GM23338 (cell line): ENCODE measurements around the gene SPTLC2. TPM values are rescaled to one million over a fixed set of nuclear protein-coding genes. Genes with fewer than 3 reads are reported as not detected.

Source experiments
- ATAC-seq: fragments of 200-7000 bp; cut with Tn5 transposase; 3 replicates; pipeline ENCODE4 v1.9.1; 2020
- DNase-seq: peaks from one replicate; pipeline ENCODE4 v3.0.0-alpha.2; 2015; ENCODE audit warnings: low spot score
- H2AFZ ChIP-seq: fragments of 200-600 bp; sonication (generic); 2 replicates; pipeline ENCODE4 v1.8.0; 2016; ENCODE audit warnings: antibody characterized with exemption, mild to moderate bottlenecking, moderate library complexity
- H3F3A ChIP-seq: fragments of 200-600 bp; sonication (generic); replicated peaks from 2 replicates; pipeline ENCODE4 v1.8.0; 2017; ENCODE audit warnings: antibody characterized with exemption, mixed run types, low read depth
- H3K27ac ChIP-seq: fragments of 200-600 bp; sonication (generic); 2 replicates; pipeline ENCODE4 v1.6.1; 2016; ENCODE audit warnings: low read depth
- H3K27me3 ChIP-seq: fragments of 200-600 bp; sonication (generic); 2 replicates; pipeline ENCODE4 v1.8.0; 2016; ENCODE audit warnings: mild to moderate bottlenecking, mixed run types, moderate library complexity; ENCODE audit not compliant: insufficient read depth
- H3K36me3 ChIP-seq: fragments of 200-600 bp; sonication (generic); 2 replicates; pipeline ENCODE4 v1.8.0; 2016; ENCODE audit warnings: mild to moderate bottlenecking; ENCODE audit not compliant: insufficient read depth
- H3K4me1 ChIP-seq: fragments of 200-600 bp; sonication (generic); 2 replicates; pipeline ENCODE4 v1.8.0; 2016; ENCODE audit warnings: mild to moderate bottlenecking, moderate library complexity; ENCODE audit not compliant: insufficient read depth
- H3K4me2 ChIP-seq: fragments of 200-600 bp; sonication (generic); 2 replicates; pipeline ENCODE4 v1.7.1; 2017; ENCODE audit warnings: mixed run types
- H3K4me3 ChIP-seq: fragments of 200-600 bp; sonication (generic); 2 replicates; pipeline ENCODE4 v1.6.1; 2016; ENCODE audit warnings: mixed run types
- H3K79me2 ChIP-seq: fragments of 200-600 bp; sonication (generic); replicated peaks from 2 replicates; pipeline ENCODE4 v1.8.0; 2017; ENCODE audit warnings: mild to moderate bottlenecking; ENCODE audit not compliant: insufficient read depth
- H3K9me2 ChIP-seq: fragments of 200-600 bp; sonication (generic); 2 replicates; pipeline ENCODE4 v1.8.0; 2017; ENCODE audit not compliant: insufficient read depth
- H4K20me1 ChIP-seq: fragments of 200-600 bp; sonication (generic); replicated peaks from 2 replicates; pipeline ENCODE4 v1.8.0; 2017; ENCODE audit warnings: mild to moderate bottlenecking; ENCODE audit not compliant: insufficient read depth
- H3K27ac Mint-ChIP-seq: 2 replicates; pipeline ENCODE4 v1.8.0; 2020; ENCODE audit warnings: inconsistent platforms, mild to moderate bottlenecking, moderate library complexity, mixed read lengths
- H3K27me3 Mint-ChIP-seq: 3 replicates; pipeline ENCODE4 v1.8.0; 2022; ENCODE audit warnings: low read depth, mild to moderate bottlenecking, moderate library complexity, mixed read lengths, inconsistent platforms; ENCODE audit not compliant: insufficient read depth, poor library complexity
- H3K36me3 Mint-ChIP-seq: 3 replicates; pipeline ENCODE4 v1.8.0; 2021; ENCODE audit warnings: low read depth, mild to moderate bottlenecking, inconsistent platforms, moderate library complexity, mixed read lengths
- H3K4me1 Mint-ChIP-seq: 3 replicates; pipeline ENCODE4 v1.8.0; 2020; ENCODE audit warnings: mild to moderate bottlenecking, inconsistent platforms, mixed read lengths
- H3K4me3 Mint-ChIP-seq: 3 replicates; pipeline ENCODE4 v1.8.0; 2021; ENCODE audit warnings: moderate library complexity, mild to moderate bottlenecking, inconsistent platforms, mixed read lengths
- H3K9me3 Mint-ChIP-seq: 3 replicates; pipeline ENCODE4 v1.8.0; 2020; ENCODE audit warnings: moderate library complexity, mild to moderate bottlenecking, inconsistent platforms, mixed read lengths
- CREB1 ChIP-seq: fragments of 250-450 bp; sonication (Bioruptor Pico); IDR thresholded peaks from 2 replicates; pipeline ENCODE4 v1.5.0; 2020; ENCODE audit warnings: low read depth, mild to moderate bottlenecking, moderate library complexity
- EZH2 ChIP-seq: fragments of 200-600 bp; sonication (generic); IDR thresholded peaks from one replicate; pipeline ENCODE4 v1.8.0; 2017; ENCODE audit warnings: antibody characterized with exemption, mild to moderate bottlenecking, low read depth; ENCODE audit not compliant: unreplicated experiment
- EZH2phosphoT487 ChIP-seq: fragments of 200-600 bp; sonication (generic); IDR thresholded peaks from one replicate; pipeline ENCODE4 v1.8.1; 2018; ENCODE audit warnings: antibody characterized with exemption; ENCODE audit not compliant: unreplicated experiment
- JUNB ChIP-seq: IDR thresholded peaks from one replicate; pipeline ENCODE4 v1.6.1; 2016; ENCODE audit warnings: antibody characterized with exemption; ENCODE audit not compliant: unreplicated experiment
- NANOG ChIP-seq: IDR thresholded peaks from 2 replicates; pipeline ENCODE4 v1.6.1; 2016; ENCODE audit warnings: antibody characterized with exemption, borderline replicate concordance
- POLR2AphosphoS5 ChIP-seq: IDR thresholded peaks from 2 replicates; pipeline ENCODE4 v1.6.1; 2016; ENCODE audit warnings: antibody characterized with exemption, low read depth
- STAT1 ChIP-seq: IDR thresholded peaks from one replicate; pipeline ENCODE4 v1.6.1; 2016; ENCODE audit warnings: antibody characterized with exemption; ENCODE audit not compliant: unreplicated experiment
- ZNF114 ChIP-seq: fragments of 250-450 bp; sonication (Bioruptor Pico); IDR thresholded peaks from 2 replicates; pipeline ENCODE4 v1.5.0; 2020; ENCODE audit warnings: mild to moderate bottlenecking, moderate library complexity
- polyA plus RNA-seq: library from polyadenylated mRNA; unstranded; fragments of >200 nt; fragmentation: Nextera tagmentation; extraction: Ambion mirVana; gene quantifications from 2 replicates; pipeline ENCODE4 v1.2.1, GENCODE V29; 2016
- total RNA-seq: library from RNA; depleted of rRNA; stranded (reverse); fragments of >200 nt; shearing (Covaris generic); gene quantifications from 2 replicates; pipeline ENCODE4 v1.2.3, GENCODE V29; 2014
- TF ChIP-seq, protein P1 (sequence below): IDR thresholded peaks from 2 replicates; pipeline ENCODE4 v1.6.1; 2016; ENCODE audit warnings: antibody characterized with exemption
- TF ChIP-seq, protein P2 (sequence below): fragments of 250-450 bp; sonication (Bioruptor Pico); IDR thresholded peaks from 2 replicates; pipeline ENCODE4 v1.5.0; 2020; ENCODE audit warnings: mild to moderate bottlenecking, moderate library complexity
- TF ChIP-seq, protein P3 (sequence below), 2 experiments: fragments of 200-600 bp in 1 of 2; sonication (generic) in 1 of 2; conservative IDR thresholded peaks; 2 replicates each; pipeline versions ENCODE4 v1.5.1 to v1.6.1; 2016 to 2017; ENCODE audit warnings: antibody characterized with exemption in 2 of 2, low read depth in 2 of 2, mild to moderate bottlenecking in 2 of 2, moderate library complexity in 1 of 2

Gene SPTLC2
- total and polyA plus RNA-seq, 2 experiments from 2014 or later, result 22.3 to 38.9 TPM

DNA sequence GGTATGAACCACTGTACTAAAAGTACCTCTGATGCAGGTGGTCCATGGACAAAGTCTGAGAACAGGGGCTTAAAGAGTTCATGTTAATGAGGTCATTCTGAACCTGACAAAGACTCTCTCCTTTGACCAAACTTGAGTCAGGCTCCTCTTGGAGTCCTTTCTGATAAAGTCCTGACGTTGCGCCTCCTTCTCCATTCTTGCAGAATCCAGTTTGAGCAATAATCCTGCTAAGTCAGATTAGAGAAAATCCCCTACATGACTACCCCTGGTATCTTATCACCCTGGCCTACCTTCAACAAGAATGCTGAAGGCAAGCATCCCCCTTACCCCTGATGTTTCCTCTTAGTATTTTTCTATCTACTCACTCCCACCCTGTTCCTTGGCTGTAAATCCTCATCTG, 71.9 kb downstream of the SPTLC2 start:
- Histone ChIP-seq H3K36me3 (no peaks in the 10 kb centered on the region; the same call in 1 of the 2 replicates), H3F3A (no peaks in the 10 kb centered on the region), H2AFZ (no peak overlapping the region), H3K9me2 (no peaks in the 10 kb centered on the region), H3K27ac (no peak overlapping the region), H3K4me1 (no peaks in the 10 kb centered on the region), H3K79me2 (no peaks in the 10 kb centered on the region), H4K20me1 (no peaks in the 10 kb centered on the region), H3K4me3 (no peak overlapping the region), H3K4me2 (no peak overlapping the region), H3K27me3 (no peaks in the 10 kb centered on the region)
- Mint-ChIP-seq H3K9me3 (no peaks in the 10 kb centered on the region), H3K36me3 (peaks cover 20% of the 10 kb centered on the region; the same call in 2 of the 3 replicates), H3K4me1 (0 out of 3 replicates have a peak, but pooled peaks cover 6% of the 10 kb centered on the region), H3K4me3 (no peak overlapping the region), H3K27ac (no peak overlapping the region), H3K27me3 (peaks cover 3% of the 10 kb centered on the region)
- ATAC-seq (no peak), DNase-seq (no peak)
- no peak for TF ChIP-seq NANOG
- no peak for TF ChIP-seq POLR2AphosphoS5

DNA sequence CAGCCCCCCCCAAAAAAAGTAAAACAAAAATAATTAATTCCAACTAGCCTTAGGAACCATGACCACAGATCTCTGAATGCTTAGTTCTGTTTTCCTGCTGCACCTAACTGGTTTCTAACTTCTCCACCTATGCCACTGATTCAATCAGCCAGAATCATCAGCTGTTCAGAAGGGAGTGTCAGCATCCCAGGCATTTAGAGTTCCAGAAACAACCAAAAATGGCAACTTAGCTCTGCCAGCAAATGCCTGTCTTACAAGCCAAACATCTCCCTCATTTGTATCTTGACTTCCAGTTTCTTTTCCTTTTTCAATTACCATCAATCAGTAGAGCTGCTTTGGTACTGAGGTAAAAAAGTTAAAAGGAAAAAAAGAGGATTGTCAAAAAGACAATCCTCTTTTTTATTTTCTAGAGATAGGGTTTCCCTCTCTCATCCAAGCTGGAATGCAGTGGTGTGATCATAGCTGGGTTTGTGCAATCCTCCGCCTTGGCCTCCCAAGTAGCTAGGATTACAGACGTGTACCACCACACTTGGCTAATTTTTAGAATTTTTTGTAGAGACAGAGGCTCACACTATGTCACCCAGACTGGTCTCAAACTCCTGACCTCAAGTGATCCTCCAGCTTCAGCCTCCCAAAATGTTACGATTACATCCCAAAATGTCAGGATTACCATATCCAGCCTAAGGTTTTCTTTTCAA, 72.7 kb downstream of the SPTLC2 start:
- no peaks in the 10 kb centered on the region for H3K27me3 ChIP-seq
- no peaks in the 10 kb centered on the region for H4K20me1 ChIP-seq
- DNase-seq (no peak), ATAC-seq (no peak)
- Mint-ChIP-seq H3K36me3 (peaks cover 16% of the 10 kb centered on the region; the same call in 2 of the 3 replicates), H3K4me1 (0 out of 3 replicates have a peak, but pooled peaks cover 6% of the 10 kb centered on the region), H3K27me3 (peaks cover 3% of the 10 kb centered on the region), H3K9me3 (no peaks in the 10 kb centered on the region), H3K4me3 (no peak overlapping the region), H3K27ac (no peak overlapping the region)
- H3F3A ChIP-seq, result no peaks in the 10 kb centered on the region
- H3K4me1 ChIP-seq, result no peaks in the 10 kb centered on the region
- no peak overlapping the region for H3K4me2 ChIP-seq
- no peak overlapping the region for H2AFZ ChIP-seq
- H3K27ac ChIP-seq, result peak overlapping the region; percentile 85; the same call in 1 of the 2 replicates
- H3K79me2 ChIP-seq, result no peaks in the 10 kb centered on the region
- H3K9me2 ChIP-seq, result no peaks in the 10 kb centered on the region
- no peak overlapping the region for H3K4me3 ChIP-seq
- no peaks in the 10 kb centered on the region; the same call in 1 of the 2 replicates for H3K36me3 ChIP-seq
- TF ChIP-seq EZH2, result no peak
- TF ChIP-seq NANOG, result no peak
- TF ChIP-seq, protein P1, sequence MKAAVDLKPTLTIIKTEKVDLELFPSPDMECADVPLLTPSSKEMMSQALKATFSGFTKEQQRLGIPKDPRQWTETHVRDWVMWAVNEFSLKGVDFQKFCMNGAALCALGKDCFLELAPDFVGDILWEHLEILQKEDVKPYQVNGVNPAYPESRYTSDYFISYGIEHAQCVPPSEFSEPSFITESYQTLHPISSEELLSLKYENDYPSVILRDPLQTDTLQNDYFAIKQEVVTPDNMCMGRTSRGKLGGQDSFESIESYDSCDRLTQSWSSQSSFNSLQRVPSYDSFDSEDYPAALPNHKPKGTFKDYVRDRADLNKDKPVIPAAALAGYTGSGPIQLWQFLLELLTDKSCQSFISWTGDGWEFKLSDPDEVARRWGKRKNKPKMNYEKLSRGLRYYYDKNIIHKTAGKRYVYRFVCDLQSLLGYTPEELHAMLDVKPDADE, result no peak
- TF ChIP-seq POLR2AphosphoS5, result no peak
- TF ChIP-seq EZH2phosphoT487, result no peak
- no peak for TF ChIP-seq CREB1 (CRISPR knock-in tag)
- no peak for TF ChIP-seq STAT1
- TF ChIP-seq, protein P2, sequence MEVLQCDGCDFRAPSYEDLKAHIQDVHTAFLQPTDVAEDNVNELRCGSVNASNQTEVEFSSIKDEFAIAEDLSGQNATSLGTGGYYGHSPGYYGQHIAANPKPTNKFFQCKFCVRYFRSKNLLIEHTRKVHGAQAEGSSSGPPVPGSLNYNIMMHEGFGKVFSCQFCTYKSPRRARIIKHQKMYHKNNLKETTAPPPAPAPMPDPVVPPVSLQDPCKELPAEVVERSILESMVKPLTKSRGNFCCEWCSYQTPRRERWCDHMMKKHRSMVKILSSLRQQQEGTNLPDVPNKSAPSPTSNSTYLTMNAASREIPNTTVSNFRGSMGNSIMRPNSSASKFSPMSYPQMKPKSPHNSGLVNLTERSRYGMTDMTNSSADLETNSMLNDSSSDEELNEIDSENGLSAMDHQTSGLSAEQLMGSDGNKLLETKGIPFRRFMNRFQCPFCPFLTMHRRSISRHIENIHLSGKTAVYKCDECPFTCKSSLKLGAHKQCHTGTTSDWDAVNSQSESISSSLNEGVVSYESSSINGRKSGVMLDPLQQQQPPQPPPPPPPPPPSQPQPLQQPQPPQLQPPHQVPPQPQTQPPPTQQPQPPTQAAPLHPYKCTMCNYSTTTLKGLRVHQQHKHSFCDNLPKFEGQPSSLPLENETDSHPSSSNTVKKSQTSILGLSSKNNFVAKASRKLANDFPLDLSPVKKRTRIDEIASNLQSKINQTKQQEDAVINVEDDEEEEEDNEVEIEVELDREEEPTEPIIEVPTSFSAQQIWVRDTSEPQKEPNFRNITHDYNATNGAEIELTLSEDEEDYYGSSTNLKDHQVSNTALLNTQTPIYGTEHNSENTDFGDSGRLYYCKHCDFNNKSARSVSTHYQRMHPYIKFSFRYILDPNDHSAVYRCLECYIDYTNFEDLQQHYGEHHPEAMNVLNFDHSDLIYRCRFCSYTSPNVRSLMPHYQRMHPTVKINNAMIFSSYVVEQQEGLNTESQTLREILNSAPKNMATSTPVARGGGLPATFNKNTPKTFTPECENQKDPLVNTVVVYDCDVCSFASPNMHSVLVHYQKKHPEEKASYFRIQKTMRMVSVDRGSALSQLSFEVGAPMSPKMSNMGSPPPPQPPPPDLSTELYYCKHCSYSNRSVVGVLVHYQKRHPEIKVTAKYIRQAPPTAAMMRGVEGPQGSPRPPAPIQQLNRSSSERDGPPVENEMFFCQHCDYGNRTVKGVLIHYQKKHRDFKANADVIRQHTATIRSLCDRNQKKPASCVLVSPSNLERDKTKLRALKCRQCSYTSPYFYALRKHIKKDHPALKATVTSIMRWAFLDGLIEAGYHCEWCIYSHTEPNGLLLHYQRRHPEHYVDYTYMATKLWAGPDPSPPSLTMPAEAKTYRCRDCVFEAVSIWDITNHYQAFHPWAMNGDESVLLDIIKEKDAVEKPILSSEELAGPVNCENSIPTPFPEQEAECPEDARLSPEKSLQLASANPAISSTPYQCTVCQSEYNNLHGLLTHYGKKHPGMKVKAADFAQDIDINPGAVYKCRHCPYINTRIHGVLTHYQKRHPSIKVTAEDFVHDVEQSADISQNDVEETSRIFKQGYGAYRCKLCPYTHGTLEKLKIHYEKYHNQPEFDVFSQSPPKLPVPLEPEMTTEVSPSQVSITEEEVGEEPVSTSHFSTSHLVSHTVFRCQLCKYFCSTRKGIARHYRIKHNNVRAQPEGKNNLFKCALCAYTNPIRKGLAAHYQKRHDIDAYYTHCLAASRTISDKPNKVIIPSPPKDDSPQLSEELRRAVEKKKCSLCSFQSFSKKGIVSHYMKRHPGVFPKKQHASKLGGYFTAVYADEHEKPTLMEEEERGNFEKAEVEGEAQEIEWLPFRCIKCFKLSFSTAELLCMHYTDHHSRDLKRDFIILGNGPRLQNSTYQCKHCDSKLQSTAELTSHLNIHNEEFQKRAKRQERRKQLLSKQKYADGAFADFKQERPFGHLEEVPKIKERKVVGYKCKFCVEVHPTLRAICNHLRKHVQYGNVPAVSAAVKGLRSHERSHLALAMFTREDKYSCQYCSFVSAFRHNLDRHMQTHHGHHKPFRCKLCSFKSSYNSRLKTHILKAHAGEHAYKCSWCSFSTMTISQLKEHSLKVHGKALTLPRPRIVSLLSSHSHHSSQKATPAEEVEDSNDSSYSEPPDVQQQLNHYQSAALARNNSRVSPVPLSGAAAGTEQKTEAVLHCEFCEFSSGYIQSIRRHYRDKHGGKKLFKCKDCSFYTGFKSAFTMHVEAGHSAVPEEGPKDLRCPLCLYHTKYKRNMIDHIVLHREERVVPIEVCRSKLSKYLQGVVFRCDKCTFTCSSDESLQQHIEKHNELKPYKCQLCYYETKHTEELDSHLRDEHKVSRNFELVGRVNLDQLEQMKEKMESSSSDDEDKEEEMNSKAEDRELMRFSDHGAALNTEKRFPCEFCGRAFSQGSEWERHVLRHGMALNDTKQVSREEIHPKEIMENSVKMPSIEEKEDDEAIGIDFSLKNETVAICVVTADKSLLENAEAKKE, result no peak
- TF ChIP-seq, protein P3, sequence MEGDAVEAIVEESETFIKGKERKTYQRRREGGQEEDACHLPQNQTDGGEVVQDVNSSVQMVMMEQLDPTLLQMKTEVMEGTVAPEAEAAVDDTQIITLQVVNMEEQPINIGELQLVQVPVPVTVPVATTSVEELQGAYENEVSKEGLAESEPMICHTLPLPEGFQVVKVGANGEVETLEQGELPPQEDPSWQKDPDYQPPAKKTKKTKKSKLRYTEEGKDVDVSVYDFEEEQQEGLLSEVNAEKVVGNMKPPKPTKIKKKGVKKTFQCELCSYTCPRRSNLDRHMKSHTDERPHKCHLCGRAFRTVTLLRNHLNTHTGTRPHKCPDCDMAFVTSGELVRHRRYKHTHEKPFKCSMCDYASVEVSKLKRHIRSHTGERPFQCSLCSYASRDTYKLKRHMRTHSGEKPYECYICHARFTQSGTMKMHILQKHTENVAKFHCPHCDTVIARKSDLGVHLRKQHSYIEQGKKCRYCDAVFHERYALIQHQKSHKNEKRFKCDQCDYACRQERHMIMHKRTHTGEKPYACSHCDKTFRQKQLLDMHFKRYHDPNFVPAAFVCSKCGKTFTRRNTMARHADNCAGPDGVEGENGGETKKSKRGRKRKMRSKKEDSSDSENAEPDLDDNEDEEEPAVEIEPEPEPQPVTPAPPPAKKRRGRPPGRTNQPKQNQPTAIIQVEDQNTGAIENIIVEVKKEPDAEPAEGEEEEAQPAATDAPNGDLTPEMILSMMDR (conservative IDR thresholded peaks at IDR 0.05; ENCODE audit: low read depth in 2 of 2), result no peak
- TF ChIP-seq ZNF114 (CRISPR knock-in tag), result no peak
- TF ChIP-seq JUNB, result no peak
